Panc1 (cell line): ENCODE measurements around the gene NKX6-2.

Experiments used
- CTCF ChIP-seq: fragments of 450-650 bp; IDR thresholded peaks from 2 replicates; pipeline ENCODE4 v1.5.1; 2017; ENCODE audit warnings: mild to moderate bottlenecking
- TCF7L2 ChIP-seq: IDR thresholded peaks from 2 replicates; pipeline ENCODE4 v1.6.1; 2011; ENCODE audit warnings: mild to moderate bottlenecking, low read depth, low read length, inconsistent platforms
- TF ChIP-seq, protein P1 (sequence below), 2 experiments: IDR thresholded peaks; 2 replicates each; pipeline ENCODE4 v1.6.1; 2011 to 2012; ENCODE audit warnings: low read depth in 2 of 2, control low read depth in 1 of 2, low read length in 1 of 2, mild to moderate bottlenecking in 1 of 2, moderate library complexity in 1 of 2; ENCODE audit not compliant: insufficient read depth in 1 of 2

DNA sequence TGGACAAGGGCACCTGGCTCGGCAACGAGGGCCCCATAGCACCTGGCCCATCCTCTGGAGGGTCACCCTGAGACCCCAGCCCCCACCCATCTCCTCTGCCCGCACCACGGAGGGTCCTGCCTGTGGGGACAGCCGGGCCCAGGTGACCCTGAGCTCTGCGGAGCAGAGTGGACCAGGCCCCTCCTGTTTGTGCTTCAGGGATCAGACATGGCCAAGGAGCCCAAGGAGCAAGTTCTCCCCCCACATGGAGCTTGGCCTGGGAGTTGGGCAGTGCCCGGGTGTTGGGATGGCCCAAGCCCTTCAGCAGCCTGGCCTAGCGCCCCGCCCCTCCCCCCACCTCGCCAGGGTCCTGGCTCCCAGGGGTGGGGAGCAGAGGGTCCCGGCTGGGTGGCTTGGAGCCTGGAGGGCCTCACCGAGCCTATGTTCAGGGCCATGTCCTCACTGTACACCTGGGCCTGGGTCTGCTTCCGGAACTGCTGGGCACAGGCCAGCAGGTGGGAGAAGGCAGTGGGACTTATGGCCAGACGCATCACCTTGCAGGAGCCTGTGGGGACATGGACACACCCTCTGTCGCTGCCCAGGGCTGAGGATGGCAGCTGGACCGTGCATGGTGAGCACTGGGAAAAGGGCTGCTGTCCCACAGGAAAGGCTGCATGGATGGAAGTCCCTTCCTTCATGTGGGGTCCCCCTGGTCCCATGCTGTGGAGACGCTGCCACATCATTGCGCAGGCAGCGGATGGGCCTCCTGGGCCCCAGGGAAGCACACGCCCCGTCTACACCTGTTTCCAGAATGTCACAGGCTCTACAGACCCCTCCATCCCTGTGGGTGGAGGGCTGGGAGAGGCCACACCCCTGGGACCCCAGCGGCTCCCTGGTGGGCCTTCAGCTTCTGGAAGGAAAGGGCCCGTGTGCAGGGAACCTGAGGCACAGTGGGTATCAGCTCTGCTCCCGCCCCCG, 49.2 kb upstream of the NKX6-2 start:
- TF ChIP-seq, protein P1, sequence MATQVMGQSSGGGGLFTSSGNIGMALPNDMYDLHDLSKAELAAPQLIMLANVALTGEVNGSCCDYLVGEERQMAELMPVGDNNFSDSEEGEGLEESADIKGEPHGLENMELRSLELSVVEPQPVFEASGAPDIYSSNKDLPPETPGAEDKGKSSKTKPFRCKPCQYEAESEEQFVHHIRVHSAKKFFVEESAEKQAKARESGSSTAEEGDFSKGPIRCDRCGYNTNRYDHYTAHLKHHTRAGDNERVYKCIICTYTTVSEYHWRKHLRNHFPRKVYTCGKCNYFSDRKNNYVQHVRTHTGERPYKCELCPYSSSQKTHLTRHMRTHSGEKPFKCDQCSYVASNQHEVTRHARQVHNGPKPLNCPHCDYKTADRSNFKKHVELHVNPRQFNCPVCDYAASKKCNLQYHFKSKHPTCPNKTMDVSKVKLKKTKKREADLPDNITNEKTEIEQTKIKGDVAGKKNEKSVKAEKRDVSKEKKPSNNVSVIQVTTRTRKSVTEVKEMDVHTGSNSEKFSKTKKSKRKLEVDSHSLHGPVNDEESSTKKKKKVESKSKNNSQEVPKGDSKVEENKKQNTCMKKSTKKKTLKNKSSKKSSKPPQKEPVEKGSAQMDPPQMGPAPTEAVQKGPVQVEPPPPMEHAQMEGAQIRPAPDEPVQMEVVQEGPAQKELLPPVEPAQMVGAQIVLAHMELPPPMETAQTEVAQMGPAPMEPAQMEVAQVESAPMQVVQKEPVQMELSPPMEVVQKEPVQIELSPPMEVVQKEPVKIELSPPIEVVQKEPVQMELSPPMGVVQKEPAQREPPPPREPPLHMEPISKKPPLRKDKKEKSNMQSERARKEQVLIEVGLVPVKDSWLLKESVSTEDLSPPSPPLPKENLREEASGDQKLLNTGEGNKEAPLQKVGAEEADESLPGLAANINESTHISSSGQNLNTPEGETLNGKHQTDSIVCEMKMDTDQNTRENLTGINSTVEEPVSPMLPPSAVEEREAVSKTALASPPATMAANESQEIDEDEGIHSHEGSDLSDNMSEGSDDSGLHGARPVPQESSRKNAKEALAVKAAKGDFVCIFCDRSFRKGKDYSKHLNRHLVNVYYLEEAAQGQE (IDR thresholded peaks at IDR 0.05; ENCODE audit: insufficient read depth in 1 of 2, low read depth in 2 of 2, low read length in 1 of 2): no peak
- TF ChIP-seq CTCF: no peak
- no peak for TF ChIP-seq TCF7L2
